GM20431 (cell line): ENCODE results near the gene NAA15.
"Not testable (repeated sequence)": the region's sequence is repeated elsewhere in the genome, so short reads cannot be mapped to it uniquely, and the experiment has no call there.

Experiments
- in situ Hi-C: fragments of 300-500 bp; cut with MseI, MboI; formaldehyde crosslinking; loops from one replicate; pipeline ENCODE4 v1.15.0; 2020; ENCODE audit warnings: low sequenced_read_pairs; ENCODE audit not compliant: unreplicated experiment

The NAA15 gene

DNA sequence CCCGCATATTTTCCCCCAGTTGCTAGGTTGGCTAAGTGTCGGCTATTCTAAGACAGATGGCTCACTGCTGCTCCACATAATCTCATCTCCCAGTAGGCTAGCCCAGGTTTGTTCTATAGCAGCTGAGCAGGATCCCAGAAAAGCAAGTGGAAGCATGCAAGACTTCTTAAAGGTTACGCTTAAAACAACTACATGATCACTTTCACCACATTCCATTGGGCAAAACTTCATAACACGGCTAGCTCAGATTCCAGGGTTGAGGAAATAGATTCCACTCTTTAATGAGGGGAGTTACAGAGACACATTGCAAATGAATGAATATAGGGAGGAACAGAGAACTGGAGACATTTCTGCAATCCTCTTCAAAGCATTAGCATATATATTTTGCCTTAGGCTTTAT is 139.7 kb downstream of the NAA15 start:
- in situ Hi-C loops, result no loop called here

- in situ Hi-C loops, result no loop called here
Measured at GRCh38 chr4:139443661-139444060, 142.4 kb downstream of the NAA15 start.

DNA sequence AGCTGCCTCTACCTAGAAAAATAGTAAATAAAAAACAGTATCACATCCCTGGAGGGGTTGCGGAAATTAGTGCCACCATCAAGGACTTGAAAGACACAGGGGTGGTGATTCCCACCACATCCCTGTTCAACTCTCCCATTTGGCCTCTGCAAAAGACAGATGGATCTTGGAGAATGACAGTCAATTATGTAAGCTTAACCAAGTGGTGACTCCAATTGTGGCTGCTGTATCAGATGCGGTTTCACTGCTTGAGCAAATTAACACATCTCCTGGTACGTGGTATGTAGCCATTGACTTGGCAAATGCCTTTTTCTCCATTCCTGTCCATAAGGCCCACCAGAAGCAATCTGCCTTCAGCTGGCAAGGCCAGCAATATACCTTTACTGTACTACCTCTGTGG is 143.6 kb downstream of the NAA15 start:
- in situ Hi-C loops, result not testable (repeated sequence)

GRCh38 chr4:139447078-139447477 is 145.8 kb downstream of the NAA15 start:
- in situ Hi-C loops, result not testable (repeated sequence)

DNA sequence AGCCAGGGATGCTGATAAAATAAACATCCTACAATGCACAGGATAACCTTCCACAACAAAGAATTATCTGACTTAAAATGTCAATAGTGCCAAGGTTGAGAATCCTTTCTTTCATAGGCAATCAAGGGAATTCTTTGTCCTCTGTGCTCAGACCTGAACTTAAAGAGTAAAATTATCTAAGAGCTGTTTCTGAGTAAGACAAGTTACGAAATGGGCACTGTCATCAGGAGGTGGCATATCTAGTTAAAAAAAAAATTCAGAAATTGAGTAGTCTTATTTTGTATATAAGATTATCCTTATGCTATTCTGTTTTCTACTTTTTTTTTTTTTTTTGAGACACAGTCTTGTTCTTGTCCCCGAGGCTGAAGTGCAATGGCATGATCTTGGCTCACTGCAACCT is 149.3 kb downstream of the NAA15 start:
- in situ Hi-C loops, result no loop called here

- in situ Hi-C loops, result no loop called here
Measured at GRCh38 chr4:139451997-139452396, 150.7 kb downstream of the NAA15 start.

- in situ Hi-C loops, result no loop called here
Measured at GRCh38 chr4:139453041-139453370, 151.7 kb downstream of the NAA15 start.

GRCh38 chr4:139453371-139454110 is 152.2 kb downstream of the NAA15 start:
- in situ Hi-C loops, result no loop called here

DNA sequence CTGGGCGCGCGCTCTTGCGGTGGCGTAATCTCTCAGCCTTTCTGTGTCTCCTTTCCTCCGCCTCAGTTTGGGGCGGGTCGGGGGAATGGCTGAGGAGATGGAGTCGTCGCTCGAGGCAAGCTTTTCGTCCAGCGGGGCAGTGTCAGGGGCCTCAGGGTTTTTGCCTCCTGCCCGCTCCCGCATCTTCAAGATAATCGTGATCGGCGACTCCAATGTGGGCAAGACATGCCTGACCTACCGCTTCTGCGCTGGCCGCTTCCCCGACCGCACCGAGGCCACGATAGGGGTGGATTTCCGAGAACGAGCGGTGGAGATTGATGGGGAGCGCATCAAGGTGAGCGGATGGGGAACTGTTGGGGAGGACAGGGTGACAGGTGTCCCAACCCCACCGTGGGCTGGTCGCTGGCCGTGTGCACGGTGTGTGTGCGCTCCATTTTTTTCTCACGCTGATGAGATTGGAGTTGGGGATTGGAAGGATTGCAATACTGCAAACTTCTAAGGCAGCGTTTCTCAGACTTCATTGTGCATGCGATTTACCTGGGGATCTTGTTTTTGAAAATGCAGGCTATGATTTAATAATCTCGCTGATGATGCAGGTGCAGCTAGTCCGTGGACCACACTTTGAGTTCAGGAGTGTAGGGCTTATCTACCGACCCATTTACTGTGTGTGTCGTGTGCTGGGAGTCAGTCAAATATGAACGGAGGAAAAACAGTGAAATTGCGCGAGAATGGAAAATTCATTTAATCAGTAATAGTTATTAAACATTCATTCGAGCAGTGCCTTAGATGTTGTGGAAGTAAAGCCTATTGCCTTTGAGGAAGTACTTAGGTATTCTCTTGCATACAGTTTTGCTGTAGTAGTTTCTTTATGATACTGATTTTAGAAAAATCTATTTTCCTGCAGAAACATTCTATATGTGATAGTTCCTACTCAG is 153.1 kb downstream of the NAA15 start, which contains the start of gene RAB33B:
Gene RAB33B, plus strand, starts transcription at position 11 of the 935 bp plus-strand sequence. Its CDS starts 75 bp downstream, at position 86.
- in situ Hi-C loops, result no loop called here

DNA sequence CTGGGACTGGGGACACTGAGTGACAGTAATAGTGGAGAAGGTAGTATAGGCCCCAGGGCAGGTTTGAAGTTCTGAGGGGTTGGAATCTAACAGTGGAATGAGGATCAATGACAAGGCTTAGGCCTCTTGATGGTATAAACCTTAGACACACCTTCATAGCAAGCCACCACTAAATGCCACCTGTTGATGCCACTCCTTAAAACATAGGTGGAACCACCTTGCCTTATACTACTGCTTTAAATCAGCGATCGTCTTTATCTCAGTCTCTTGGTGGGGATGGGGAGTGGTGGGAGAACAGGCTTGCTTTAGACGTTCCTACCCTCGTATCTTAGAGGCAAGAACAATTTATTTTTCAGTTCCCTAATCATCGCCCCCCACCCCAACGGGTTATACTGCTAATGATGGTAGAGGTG is 153.8 kb downstream of the NAA15 start:
- in situ Hi-C loops, result no loop called here

DNA sequence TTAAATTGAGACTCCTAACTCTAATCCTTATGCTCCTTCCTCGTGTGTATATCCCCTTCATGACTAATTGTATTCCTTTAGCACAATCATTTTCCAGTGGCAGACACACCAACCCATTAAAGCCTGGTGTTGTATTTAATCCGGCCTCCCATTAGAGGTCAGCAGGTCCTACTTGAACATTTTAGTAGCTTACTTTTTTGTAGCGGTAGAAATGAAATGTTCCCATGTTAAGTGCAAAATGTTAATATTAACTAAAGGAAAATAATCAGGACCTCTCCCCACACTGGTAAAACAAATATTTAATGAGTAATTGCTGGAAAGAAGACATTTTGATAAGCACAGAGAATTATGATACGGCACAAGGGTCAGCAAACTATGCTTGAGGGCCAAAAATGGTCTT is 156.0 kb downstream of the NAA15 start:
- in situ Hi-C loops, result no loop called here

- in situ Hi-C loops, result no loop called here
Measured at GRCh38 chr4:139458543-139458942, 157.2 kb downstream of the NAA15 start.

GRCh38 chr4:139458999-139459398 is 157.7 kb downstream of the NAA15 start:
- in situ Hi-C loops, result no loop called here

- in situ Hi-C loops, result no loop called here
Measured at GRCh38 chr4:139460565-139460964, 159.3 kb downstream of the NAA15 start.

DNA sequence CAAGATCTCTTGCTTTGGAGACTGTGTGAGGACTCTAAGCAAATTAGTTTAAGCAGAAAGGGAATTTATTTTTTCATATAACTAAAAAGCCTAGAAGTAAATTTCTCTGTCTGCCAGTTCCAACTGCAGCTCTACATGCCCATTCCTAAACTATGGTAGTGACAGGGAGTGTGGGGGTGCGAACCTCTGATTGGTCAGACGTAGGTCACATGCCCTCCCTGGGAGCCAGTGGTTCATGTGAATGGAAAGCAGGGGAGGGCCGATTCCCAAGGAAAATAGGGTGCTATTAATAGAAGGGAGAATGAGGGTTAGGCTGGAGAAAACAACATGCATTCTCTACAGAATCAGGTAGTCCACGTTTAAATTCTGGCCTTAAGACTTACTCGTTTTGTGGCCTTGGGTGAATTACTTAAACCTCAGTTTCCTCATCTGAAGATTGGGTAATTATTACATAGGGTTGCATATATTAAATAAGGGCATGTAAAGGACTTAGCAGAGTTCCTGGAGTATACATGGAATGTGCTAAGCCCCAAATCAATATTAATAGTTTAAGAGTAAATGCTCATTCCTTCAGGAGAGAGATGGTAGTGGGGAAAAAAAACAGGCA is 159.8 kb downstream of the NAA15 start:
- in situ Hi-C loops, result no loop called here

GRCh38 chr4:139464512-139464911 is 163.2 kb downstream of the NAA15 start:
- in situ Hi-C loops, result not testable (repeated sequence)

DNA sequence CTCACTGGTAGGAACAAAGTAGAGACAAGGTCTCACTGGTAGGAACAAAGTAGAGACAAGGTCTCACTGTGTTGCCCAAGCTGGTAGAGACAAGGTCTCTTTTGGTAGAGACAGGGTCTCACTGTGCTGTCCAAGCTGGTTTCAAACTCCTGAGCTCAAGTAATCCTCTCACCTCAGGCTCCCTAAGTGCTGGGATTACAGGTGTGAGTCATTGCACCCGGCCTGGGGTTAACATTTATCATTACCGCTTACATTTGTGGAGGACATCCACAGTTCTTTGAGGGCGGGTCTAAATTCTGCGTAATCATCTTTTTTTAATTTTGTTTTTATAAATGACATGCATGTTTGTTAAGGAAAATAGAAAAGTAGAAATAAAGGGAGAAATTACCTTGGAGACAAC is 164.6 kb downstream of the NAA15 start:
- in situ Hi-C loops, result no loop called here

DNA sequence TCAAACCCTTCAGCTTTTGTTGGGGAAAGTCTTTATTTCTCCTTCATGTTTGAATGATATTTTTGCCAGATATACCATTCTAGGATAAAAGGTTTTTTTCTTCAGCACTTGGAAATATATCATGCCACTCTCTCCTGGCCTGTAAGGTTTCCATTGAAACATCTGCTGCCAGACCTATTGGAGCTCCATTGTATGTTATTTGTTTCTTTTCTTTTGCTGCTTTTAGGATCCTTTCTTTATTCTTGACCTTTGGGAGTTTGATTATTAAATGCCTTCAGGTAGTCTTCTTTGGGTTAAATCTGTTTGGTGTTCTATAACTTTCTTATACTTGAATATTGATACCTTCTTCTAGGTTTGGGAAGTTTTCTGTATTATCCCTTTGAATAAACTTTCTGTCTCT is 167.5 kb downstream of the NAA15 start:
- in situ Hi-C loops, result not testable (repeated sequence)

- in situ Hi-C loops, result no loop called here
Measured at GRCh38 chr4:139469216-139469615, 167.9 kb downstream of the NAA15 start.
